ENCODE results near the gene FOXO3.
"Not testable (repeated sequence)": the region's sequence is repeated elsewhere in the genome, so short reads cannot be mapped to it uniquely, and the experiment has no call there.

FOXO3 gene

DNA sequence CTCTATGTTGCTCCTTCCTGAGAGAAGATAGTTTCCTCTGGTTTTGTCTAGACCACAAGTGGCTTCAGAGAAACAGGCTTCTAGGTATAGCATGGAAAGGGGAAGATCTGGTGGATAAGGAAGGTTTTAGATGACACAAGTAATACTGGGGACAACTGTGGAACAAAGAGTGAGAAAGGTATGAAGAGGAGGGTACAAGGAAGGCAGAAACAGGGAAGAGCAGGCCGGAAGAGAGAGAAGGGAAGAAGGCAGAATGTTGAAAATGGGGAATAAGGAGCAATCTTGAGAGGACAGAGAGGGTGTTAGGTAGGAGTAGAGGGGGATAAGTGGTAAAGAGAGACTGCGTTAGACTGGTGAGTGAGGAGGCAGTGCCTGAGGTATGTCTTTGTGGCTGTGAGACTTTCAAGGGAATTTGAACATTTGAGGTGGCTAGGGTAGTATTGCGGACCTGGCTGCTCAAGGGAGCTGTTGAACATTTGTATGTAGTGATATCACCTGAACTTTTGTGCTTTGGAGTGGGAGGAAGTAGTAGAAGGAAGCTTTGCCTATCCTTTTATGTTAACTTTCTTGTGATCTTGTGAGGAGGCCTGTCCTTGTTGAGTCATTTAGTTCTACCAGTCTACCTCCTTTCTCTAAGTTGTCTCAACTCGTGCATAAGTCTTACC lies 69.5 kb downstream of the FOXO3 start:
- no peak for DNase-seq

DNA sequence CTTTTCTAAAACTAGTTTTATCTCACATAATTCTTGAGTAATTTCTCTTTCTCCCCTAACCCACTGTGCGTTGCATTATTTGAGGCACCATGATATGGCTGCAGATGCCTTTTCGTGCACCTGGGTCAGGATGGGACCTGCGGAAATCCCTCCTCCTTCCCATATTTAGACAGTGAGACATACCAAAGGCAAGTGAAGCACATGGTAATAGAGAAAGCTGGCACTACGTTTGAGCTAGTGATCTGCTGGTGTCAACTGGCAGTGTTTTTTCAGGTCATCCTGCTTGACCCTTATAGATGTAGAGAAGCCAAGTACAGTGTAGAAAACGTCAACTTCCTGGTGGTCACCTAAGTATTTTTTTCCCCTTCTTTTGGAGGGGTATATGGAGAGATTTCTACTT lies 71.7 kb downstream of the FOXO3 start:
- DNase-seq: no peak

DNA sequence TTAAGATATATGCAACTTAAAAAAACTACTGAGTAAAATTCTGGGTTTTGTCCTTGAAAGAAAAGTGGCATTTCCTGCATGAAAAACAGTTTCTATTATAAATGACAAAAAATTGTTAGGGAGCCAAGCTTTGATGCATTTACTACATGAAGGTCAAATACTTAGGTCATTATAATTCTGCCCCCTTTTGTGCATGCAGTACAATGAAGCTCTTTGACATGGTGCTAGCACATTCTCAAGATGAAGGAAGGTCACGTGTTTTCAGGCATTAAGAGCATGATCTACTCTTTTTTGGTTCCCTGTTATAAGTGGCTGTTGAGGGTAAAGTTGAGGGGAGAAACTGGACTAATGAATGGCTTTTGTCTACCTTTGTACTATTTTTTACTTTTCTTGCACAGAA lies 72.7 kb downstream of the FOXO3 start:
- no peak for DNase-seq

DNA sequence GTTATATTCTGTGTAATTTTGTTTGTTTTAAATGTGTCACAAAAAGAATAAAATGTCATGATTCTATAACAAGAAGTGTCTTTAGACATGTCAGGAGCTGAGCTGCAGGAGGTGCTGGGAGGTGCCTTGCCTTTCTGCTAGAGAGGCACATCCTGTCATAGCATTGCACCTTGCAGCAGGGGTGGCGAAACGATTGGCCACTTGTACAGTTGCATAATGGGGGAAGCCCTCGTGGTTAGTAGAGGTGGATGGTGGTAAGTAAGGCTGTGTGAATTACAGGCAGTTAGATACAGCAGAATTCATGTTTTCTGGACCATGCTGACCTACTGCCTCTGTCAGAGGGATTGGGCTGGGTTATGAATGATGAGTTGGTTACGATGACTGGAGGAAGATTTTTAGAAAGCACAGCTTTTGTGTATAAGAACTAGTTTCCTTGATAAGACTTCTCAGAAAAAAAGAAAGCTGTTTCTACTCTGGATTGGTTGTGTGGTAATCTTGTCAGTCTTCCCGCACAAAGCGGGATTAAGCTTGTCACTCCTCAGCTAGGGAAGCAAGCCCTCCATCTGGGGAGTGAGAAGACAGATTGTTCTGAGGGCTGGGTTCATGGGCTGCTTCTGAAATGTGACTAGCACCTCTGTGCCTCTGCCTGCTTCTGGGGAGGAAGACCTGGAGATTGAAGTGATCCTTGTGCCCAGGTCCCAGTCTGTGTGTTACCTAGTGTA lies 74.9 kb downstream of the FOXO3 start:
- no peak for DNase-seq

DNA sequence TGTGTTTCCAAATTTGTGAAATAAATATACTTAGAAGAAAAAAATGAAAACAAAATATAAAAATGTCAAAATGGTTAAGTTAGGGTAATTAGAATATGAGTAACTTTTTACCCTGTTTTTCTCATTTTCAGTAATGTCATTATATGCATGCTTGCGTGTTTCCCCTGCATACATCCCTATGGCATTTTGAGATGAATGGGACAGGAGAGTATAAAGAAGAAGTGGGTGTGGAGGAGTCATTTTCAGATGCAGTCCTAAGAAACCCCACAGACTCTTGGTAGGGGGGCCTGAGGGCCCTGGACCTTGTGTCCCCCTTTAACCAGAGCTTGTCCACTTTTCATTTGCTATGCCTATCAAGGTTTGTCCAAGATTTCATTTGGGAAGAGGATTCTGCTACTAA lies 77.2 kb downstream of the FOXO3 start:
- DNase-seq: no peak

DNA sequence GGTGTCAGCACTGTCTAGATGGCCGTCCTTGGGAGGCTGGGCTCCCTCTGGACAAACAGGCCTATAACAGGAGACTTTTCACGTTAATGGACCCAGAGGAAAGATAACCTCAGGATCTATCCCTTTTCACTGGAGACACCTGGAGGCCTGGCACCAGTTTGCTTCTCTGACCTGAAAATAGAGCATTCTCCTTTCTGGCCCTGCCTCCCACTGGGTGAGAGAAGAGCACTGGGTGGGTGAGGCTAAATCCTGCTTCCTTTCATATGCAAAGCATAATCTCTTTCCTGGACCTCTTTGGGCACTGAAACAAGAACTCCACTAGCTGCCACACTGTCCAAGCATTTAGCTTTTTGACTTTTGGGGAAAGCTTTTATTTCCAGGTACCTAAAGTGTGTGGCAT lies 78.3 kb downstream of the FOXO3 start:
- DNase-seq: peak in 1 of 14 donors; percentile 46

DNA sequence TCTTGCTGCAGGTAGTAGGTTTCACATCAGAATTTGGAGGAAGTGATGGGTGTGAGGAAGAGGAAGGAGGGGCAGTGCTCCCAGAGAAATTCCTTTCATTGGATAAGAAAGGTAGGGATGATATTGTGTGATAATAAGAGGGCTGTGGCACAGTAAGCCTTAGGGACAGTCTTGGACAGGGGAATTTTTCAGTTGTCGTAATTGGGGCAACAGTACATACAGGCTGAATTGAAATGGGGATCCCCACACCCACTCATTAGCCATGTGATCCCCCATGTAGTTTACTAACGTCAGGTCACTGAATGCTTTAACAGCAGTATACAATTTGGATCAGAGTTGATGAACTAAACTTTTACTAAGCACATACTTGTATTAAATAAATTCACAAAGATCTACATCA lies 79.4 kb downstream of the FOXO3 start:
- no peak for DNase-seq

DNA sequence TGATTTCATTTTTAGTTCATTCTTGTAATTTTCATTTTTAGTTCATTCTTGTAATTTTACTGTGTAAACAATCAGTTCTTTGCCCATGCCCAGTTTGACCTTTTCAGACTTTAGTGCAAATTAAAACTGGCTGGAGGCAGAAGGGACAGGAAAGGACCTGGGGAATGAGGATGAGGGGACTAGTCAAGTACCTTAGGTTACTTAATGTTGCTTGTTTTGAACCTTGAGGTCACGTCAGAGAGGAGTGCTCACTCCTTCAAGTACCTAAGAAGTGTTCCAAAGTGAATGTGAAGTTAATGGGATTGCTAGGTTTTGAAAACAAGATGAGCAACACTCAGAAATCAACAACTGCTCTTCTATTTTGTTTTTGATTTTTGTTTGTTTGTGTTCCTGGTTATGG lies 82.5 kb downstream of the FOXO3 start:
- no peak for DNase-seq

DNA sequence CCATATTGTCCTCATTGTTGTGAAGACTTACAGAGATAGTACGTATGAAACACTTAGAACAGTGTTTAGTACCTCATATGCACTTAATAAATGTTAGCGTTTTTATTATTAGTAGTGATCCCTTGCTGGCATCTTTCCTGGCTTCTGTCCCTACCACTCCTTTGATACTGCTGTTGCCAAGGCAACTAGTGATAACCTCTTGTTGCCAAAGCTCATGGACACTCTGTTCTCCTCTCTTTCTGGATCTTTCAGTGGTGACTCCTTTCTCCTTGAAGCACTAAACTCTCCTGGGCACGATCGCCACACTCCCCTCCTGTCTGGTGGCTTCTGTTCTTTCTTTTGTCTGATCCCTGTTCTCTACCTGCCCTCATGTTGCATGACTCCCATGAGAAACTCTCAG lies 83.5 kb downstream of the FOXO3 start:
- no peak for DNase-seq

DNA sequence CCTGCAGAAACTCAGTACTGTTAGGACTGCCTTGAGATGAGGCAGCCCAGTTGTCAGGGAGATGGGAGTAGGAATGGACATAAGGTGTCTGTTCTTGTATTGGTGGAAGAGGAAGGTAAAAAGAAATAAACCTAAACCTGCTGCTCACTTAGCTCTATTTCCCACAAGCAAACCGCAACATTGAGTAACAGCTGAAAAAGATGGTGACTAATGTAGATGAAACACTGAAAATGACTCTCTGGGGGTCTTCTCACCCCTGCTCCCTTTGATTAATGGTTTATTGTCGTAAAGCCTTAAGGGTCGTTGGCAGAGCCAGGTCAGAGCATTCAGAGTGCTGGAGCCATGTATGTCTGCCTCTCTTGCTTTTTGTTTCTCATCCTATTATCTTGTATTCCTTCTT lies 87.5 kb downstream of the FOXO3 start:
- DNase-seq: no peak

DNA sequence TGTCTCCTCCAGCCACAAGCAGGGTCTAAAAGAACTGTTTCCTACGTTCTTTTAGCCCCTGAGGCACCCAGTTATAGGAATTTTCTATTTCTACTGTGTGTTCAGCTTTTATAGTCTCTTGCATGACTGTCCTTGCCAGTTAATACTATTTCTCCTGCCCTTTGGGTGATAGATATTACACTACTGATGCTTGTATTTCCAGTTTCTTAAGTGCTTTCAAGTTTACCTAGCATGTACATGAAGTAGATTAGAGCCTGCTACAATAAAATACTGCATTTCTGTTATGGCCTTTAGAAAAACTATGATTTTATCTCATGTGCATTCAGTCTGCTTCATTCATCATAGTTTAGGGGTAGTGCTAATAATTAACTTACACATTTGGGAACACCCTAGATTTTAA lies 89.6 kb downstream of the FOXO3 start:
- no peak for DNase-seq

DNA sequence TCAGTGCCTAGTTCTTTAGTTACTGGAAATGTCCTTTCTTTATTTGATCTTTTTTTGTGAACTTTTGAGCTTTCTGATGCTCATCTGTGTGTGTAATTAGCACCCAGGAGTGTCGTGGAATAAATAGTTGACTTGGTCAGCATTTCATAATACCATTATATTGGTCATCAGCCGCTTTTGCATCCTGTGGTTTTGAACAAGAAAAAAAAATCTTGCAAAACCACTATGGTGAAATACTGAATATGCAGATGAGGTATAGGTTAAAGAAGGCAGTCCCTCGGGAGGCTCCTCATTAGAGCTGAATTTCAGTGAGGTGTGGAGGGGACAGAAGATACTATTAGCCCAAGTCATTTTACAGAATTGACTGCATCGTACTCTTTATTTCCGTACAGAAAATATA lies 90.1 kb downstream of the FOXO3 start:
- no peak for DNase-seq

DNA sequence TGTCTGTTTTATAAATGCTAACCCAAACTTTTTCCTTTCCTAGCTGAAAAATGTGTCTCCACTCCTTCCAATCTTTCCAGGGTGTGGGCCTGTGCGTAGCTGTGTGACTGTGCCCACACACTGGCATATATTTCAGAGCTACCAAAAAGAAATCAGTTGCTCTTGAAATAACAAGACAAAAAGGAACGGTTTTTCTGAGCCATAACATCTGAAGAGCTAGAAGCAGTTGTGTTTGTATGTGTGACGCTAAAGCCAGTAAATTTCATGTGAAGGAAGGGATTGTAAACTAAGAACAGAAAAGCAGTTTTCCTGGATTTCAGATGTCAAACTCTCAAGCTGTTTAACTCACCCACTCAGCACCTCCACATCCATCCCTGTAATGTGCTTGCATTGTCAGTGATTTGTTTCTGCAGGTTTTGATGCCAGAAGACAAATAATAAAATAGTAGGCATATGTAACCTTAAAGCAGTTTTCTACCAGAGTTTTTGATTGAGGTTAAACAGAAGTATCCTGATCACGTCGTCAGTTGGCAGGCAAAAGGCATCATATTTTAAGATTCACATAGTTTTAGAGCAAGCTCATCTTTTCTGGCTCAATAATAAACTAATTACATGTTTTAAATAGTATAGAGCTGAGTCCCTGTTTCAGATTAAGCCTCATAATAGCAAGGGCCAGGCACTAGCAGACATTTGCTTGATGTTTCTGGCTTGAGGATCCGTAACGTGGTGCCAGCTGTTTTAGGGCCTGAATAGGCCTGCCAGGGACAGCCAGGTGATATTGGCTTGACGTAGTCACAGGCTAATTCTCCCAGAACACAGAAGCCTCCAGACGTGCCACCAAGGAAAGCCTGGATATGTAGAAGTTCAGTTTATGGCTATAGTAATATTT lies 90.9 kb downstream of the FOXO3 start:
- no peak for DNase-seq

DNA sequence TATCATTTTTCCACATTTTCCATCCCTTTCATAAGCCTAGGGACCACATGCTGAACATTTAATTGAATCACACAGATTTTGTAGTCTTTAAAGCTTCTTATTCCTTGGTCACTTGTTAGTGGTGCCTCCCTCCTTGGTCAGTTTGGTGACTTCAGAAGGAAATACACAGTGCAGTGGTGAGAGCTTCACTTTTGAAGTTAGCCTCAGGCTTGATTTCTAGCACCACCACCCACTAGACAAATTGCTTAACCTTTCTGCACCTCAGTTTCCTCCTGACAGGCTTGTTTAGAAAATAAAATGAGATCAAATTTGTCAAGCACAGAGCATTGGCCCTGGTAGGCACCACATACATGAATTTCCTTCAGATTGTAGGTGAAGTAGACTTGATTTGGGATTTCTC lies 91.7 kb downstream of the FOXO3 start:
- no peak for DNase-seq

DNA sequence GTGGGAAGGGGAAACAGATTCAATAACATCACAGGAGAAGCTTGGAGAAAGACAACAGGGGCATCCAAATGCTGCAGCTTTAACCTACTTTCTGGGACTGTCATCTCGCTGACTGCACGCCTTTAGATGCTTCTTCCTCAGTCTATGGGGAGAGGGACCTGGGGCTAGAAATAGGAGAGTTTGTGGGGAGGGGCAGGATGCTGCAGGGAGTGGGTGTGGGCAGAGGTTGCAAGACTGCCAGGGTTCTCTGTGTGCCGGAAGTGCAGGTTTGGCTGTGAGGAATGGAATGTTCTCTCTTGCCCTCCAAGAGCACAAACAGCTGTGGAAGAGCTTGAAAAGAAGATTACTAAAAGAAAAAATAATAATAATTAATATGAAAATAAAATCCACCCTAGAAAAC lies 93.2 kb downstream of the FOXO3 start:
- peak in 4 of 14 donors; percentile 6 to 31 (median 24) for DNase-seq

DNA sequence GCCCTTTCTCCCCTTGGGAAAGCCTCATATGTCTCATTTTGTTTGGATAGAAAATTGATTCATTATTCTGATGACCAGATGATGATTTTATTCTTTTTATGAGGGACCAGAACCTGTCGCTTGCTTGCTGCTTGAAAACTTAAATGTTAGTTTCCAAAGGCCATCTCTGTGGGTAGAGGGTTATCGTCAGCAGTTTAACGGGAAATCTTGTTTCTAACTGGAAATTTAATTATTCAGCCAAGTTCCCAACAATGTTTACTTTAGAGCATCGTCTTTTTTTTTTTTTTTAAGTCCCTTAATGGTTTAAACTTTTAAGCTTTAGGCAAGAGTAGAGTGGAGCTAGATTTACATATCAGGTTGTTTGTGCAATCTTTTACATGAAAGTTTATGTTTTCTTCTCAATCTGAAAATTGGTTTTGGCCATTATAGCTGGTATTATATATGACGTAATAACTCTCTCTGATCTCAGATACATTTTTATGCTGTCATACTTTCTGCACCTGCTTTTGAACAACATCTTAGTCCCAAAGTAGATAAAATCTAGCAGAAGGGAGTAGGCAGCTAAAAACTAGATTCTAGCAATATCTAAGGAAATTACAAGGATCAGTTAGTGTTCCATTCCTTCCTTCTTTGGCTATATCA lies 93.9 kb downstream of the FOXO3 start:
- no peak for DNase-seq

DNA sequence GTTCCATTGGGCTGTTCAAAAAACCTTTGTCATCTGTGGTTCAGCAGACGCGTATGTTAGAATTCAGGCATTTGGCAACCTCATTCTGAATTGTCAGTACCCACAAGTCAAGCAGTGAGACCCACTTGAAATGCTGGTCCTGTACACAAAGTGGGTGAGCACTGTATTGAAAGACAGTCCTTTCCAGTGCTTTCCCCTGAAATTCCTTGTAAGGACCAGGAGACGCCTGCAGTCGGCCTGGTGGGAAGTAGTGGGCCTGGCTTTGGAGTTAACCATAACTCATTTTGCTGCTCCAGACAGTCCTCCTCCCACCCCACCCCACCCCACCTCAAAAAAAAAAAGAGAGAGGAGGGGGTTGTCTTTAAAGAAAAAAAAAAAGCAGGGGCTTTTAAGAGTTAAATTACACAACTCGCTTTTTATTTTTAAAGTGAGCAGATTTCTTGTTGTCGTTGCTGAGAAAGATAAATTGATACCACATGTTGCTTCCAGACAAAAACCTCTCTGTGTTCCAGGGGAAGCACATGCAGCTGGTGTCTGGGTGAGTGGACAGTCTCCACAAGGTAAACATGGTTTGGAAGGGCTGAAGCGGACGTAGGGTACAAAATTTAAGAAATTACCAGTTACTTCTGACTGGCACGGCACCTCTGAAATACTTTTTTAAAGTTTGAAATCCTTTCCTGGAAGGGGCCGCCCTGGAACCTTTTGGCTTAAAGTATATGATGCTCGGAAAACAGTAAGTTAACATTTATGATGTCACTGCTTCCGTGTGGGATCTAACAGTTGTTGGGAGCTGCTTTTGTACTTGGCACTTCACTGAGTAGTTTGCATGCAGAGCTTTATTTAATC lies 95.3 kb downstream of the FOXO3 start:
- DNase-seq: peak in 3 of 14 donors; percentile 13 to 23 (median 15)

DNA sequence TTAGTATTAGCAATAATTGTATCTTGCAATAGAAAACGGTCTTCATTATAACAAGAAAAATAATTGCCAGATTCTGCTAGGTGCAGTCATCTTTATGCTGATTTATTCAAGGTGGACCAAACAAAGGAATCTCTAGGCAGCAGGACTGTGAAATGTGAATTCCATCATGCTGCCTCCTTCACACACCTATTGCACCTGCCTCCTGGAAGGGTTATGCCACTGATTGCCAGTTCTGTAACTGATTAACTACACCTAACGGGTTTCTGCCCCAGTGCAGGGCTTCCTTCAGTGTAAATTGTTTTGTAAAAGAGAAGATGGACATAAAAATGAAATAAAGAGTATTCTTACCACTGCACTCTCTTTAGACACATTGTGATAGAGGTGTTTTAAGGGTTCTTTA lies 96.1 kb downstream of the FOXO3 start:
- no peak for DNase-seq

DNA sequence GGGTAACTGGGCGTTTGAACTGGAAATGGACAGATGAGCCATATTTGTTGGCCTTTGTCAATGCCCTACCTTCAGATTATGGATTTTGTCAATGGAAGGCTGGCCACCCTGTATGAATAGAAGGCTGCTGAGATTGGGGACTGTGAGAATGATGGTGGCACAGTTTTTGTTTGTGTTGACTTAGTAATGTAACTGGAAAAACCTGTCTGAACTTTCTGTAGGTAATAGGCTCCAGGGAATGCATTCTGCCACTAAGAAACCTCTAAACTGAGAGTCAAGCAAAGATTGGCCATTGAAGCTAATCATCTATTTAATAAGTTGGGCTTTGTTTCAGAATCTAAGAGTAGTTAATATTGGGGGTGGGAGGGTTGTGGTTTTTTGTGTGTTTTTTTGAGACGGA lies 97.5 kb downstream of the FOXO3 start:
- DNase-seq: no peak

DNA sequence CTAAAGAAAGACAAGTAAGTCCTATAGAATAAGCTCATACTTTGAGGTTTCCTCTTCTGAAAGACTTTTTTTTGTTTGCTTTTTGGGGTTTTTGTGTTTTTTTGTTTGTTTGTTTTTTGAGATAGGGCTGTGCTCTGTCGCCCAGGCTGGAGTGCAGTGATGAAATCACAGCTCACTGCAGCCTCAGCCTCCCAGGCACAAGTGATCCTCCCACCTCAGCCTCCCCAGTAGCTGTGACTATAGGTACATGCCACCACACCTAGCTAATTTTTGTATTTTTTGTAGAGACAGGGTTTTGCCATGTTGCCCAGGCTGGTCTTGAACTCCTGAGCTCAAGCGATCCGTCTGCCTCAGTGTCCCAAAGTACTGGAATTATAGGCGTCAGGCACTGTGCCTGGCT lies 98.1 kb downstream of the FOXO3 start:
- DNase-seq: not testable (repeated sequence)

DNA sequence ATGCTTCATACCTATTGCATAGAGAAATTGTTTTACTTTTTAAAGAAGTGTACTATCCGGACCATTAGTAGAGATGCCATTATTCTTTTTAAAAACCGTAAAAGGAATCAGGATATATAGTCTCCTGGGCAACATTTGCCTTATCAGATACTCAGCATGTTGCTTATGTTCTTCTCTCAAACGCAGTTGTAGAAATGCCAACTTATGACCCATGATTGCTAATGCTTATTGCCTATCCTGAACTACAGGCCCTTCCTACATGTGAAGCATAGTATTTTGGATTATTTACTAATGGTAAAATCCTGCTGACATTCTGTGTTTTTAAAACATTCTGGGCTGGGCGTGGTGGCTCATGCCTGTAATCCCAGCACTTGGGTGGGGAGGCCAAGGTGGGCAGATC lies 99.5 kb downstream of the FOXO3 start:
- no peak for DNase-seq

DNA sequence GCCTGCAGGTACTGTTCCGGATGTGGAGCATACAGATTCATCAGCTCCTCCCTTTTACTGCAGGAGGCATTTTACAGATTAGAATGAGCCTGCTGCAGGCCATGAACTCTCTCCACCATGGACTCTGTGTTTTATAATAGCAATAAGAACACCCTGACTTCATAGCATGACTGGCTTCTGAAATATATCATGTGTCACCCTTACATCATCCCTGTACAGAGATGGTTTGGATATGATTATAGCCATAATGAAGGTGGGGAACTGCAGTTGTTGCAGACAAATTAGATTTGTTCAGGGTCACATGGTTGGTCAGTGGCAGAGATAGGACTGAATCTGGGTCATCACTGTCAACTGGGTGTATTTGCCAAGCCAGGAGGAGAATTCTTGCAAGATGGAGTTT lies 100.7 kb downstream of the FOXO3 start:
- peak in 1 of 14 donors; percentile 36 for DNase-seq

All from C1 segment of cervical spinal cord (tissue), 14 donors.